ENCODE results near the gene TRIM73.
"Not testable (repeated sequence)": the region's sequence is repeated elsewhere in the genome, so short reads cannot be mapped to it uniquely, and the experiment has no call there.

The TRIM73 gene

DNA sequence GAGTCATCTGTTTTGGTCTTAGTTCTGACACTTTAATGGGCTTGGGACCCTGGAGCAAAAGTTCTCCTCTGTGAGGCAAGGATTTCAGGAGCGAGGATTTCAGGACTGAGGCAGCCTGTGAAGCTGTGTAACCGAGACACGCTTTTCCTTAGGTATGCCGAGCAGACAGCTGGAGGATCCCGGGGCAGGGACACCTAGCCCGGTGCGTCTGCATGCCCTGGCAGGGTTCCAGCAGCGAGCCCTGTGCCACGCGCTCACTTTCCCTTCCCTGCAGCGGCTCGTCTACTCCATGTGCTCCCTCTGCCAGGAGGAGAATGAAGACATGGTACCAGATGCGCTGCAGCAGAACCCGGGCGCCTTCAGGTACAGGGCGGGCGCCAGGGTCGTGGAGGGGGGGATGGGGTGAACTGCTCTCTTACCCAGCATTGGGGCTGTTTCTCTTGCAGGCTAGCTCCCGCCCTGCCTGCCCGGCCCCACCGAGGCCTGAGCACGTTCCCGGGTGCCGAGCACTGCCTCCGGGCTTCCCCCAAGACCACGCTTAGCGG, 20.5 kb downstream of the TRIM73 start:
- DNase-seq (ENCODE audit: low spot score): not testable (repeated sequence)

DNA sequence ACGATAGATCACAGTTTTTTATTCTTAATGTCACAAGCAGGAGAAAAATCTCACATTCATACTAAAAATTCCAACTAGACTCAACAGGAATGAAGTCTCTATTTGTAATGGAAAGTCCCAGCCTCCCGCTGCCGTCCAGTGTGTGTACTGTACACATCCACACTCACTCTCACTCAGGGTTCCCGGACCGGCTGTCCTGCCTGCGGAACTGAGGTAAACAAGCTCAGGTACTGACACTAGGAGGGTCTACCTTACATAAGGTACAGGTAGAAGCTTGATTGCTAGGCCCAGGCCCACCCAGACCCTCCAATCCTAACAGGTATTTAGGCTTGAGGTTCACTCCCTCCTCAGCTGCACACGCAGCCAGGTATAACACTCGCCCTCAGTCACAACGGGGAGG, 21.4 kb downstream of the TRIM73 start:
- not testable (repeated sequence) for DNase-seq (ENCODE audit: low spot score)

DNA sequence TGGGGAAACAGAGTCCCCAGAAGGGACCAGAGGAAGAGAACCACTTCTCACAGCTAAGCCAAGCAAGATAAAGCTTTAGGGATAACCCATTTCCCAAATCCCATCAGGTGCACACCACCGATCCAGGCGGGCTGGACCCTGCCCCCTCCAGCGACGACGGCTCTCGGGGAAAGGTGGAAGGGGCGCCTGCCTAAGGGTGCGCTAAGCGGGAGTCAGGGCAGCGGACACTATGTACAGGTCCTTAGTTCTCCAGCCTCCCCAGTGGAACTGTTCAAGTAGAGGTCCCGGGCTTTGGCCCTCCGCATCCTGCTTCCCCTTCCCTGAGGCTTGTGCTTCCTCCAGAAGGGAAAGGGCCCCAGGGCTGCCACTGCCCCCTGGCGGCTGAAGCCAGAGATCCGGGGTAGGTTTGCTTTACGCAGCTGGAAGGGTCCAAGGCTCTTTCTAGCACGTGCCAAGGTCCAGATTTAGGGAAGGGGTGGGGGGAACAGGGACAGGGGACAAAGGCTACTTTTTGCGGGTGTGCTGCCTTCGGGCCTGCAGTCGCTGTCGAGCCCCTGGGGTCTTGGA, 22.9 kb downstream of the TRIM73 start:
- DNase-seq (ENCODE audit: low spot score): not testable (repeated sequence)

DNA sequence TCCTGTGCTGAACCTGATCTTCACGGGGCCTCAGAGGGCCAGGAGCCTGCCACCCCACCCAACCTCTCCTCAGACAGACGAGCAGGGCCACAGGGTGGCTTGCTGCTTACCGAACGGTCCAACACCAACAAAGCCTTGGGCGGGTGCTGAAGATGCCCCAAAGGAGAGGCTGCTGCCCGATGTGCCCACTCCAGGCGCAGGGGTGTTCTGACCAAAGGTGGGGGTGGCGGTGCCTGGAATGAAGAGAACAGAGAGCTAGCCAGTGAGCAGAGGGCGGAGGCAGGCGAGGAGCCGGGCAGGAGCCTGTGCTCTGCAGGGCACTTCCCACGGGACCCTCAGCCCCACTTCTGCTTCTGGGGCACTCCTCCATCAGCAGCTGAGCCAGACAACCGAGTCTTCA, 23.8 kb downstream of the TRIM73 start:
- DNase-seq (ENCODE audit: low spot score): peak; percentile 17

DNA sequence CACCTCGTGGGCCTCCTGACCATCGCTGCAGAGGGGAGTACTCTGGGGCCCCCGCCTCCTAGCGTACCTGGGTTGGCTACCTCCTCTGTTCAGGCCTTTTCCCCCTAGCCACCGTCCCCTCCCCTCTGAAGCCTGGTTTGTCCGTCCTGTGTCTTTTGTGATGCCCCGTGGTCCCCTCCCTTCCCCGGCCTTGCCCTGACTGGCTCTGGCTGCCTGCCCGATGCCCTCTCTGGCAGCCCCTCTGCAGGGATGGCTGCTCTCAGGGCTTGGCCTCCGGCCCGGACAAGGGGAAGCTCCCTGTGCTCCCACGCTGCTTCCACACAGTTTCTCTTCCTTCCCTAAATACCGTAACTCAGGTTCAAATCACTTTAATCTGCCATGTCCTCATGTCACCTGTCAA, 24.3 kb downstream of the TRIM73 start:
- not testable (repeated sequence) for DNase-seq (ENCODE audit: low spot score)

DNA sequence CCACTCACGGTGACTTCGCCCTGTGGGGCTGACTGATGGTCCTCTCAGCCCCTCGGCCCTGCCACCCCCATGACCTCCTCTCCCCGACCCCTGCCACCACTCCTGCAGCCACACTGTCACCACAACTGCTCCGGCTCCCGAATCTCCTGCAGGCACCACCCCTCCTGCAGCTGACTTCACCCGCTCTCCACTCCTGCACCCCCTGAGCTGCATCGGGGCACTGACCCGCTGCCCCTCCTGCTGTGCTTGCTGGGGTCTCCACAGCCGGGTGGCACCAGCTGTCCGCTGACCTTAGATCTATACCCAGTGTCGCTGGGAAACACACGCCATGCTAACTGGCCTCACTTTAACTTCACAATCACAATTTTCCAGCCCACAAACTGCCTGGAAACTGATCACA, 24.7 kb downstream of the TRIM73 start:
- not testable (repeated sequence) for DNase-seq (ENCODE audit: low spot score)

DNA sequence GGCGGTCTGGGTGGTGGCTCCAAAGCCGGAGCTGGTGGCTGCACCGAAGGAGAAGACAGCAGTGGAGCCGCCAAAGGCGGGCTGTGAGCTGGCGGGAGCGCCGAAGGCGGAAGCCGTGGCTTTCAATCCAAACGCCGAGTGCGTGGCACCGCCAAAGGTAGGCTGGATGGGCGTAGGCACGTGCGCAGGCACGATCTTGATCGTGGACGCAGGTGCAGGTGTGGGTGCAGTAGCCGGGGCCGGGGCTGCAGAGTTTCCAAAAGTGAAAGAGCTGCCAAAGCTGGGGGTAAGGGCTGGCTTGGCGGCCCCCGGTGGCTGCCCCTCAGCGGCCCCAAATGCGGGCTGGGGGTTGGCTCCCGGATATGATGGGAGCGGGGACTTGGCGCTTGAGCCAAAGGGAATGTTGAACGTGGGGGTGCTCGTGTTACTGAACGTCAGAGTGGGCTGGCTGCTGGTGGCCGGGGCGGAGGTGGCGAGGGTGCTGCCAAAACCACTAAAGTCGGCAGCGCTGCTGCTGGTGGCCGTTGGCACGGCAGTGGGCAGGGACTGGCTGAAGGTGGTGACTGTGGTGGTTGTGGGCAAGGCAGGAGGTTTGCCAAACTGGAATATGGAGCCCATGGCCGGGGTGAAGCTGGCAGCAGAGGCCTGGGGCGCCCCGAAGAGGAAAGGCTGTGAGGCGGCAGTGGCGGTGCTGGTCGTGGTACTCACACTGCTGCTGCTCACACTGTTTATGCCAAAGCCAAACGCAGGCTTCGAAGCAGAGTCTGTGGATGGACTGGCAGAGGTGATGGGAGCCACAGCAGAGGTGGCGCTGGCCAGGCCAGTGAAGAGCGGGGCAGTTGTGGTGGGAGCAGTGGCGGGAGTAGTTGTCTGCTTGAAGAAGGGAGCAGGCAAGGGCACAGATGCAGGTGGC, 26.6 kb downstream of the TRIM73 start:
- not testable (repeated sequence) for DNase-seq (ENCODE audit: low spot score)

DNA sequence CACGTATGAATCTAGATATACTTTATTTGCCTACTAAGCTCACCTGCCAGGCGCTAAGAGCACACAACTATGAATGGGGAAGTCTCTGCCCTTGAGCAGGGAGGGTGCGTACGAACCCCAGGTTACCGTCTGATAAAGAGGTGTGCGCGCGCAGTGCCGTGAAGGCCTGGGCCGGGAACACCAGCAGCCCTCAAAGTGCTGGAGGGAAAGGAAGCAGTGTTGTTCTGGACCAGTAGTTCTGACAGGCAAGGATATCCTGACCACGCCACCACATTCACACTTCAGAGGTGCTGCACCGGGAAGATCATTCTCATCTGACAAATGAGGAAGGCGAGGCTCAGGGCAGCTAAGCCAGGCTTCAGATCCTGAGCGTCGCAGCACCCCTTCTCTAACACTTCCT, 28.1 kb downstream of the TRIM73 start:
- DNase-seq (ENCODE audit: low spot score): not testable (repeated sequence)

DNA sequence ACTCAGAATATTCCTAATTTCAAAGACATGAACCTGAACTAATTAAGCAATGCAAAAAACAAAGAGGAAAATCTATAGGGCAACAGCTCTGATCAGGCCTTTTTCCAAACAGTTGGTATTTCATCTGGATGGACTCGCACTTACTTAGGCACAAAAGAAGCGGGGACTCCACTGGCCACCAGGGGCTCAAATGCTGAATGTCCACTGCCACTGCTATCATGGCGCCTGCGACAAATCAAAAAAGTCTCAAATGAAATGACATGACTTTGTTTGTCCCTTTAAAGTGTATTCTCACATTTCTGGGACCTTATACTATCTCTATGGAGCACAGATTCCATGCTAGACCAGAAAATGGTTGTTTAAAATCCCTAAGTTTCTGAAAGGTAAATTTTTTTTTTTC, 43.6 kb downstream of the TRIM73 start:
- not testable (repeated sequence) for DNase-seq (ENCODE audit: low spot score)

DNA sequence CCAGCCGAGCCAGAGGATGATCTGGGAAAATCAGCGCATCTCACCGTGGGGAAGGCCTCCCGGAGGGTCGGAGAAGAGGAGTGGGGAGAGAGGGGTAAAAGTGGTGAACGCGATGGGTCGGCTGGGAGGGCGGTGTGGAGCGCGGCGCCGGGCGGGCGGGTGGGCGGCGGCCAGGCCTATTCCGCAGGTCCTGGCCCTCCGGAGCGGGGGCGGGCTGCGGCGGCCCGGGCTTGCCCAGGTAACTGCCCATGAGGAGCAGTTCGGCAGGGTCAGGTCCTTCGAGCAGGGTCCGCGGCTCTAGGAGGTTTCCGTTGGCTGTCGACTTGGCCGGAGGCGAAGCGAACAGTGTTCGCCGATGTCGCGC, 46.7 kb downstream of the TRIM73 start:
- not testable (repeated sequence) for DNase-seq (ENCODE audit: low spot score)

DNA sequence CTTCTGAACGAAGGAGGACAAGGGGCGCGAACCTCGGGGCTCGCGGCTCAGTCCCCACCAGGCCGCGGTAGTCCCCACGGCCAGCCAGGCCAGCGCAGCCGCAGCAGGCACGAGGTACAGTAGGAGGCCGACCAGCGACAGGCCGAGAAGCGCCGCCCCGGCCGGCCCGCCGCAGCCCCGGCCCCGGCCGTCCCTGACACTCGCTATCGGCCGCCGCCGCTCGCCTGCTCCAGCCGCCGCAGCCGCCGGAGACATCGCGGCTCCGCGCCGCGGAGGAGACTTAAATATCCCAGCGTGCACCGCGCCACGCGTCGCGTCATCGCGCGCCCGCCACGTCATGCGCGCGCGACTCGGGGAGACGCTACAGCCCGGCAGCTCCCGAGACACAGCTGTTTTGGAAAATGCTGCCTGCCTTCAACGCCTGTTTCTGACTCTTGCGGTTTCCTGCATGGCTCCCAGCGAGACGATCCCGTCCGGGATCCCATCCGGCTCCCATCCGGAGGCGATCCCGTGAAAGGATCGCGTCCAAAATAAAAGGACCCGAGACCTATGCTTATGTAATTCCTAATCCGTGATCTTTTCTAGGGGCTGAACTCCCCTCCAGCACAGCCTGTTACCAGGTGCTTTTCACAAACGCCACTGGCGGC, 47.2 kb downstream of the TRIM73 start:
- DNase-seq (ENCODE audit: low spot score): not testable (repeated sequence)

DNA sequence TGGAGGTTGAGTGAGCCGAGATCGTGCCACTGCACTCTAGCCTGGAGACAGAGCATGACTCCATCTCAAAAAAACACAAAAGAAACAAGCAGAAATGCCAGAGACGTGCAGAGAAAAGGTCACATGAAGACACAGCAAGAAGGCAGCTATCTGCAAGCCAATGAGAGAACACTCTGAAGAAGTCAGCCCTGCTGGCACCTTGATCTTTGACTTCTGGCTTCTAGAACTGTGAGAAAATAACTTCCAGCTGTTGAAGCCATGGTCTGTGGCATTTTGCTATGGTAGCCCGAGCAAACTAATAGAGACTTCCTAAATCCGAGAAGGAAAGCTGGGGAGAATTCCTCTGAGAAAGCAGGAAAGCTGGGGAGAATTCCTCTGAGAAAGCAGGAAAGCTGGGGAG, 54.5 kb downstream of the TRIM73 start:
- not testable (repeated sequence) for DNase-seq (ENCODE audit: low spot score)

DNA sequence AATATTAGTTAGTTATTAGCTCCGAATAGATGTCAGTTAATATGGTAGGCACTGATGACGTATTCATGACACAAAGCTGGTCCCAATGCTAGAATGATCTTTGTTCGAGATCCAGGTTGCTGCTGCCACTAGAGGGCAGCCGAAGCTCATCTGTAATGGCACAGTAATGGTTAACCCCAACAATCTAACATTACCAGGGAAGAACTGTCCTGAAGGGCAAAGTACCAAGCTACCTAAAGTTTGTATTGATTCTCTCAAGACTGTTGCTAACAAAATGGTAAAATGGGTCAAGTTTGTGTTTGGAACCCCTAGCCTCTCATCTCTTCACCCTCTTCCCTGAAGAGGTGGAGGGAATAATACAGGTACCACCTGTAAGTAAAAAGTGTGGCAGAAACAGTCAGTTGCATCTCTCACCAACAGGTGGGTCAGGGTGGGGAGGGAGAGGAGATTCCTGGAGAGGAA, 57.1 kb downstream of the TRIM73 start:
- not testable (repeated sequence) for DNase-seq (ENCODE audit: low spot score)
